Measurements from ENCODE around the gene ZNF718. TPM values are rescaled to one million over a fixed set of nuclear protein-coding genes. Genes with fewer than 3 reads are reported as not detected.
"Not testable (repeated sequence)": the region's sequence is repeated elsewhere in the genome, so short reads cannot be mapped to it uniquely, and the experiment has no call there.

The ZNF718 gene
- total RNA-seq, 1 donor from 2014 or later = 7.3 TPM

GRCh38 chr4:213189-213535 lies 88.9 kb downstream of the ZNF718 start:
- H3K4me3 Mint-ChIP-seq; intact Hi-C loops (cut with micrococcal nuclease); H3K4me1 Mint-ChIP-seq (ENCODE audit: low read depth); H3K36me3 Mint-ChIP-seq (ENCODE audit: low read depth); H3K27me3 Mint-ChIP-seq (ENCODE audit: insufficient read depth); DNase-seq (ENCODE audit: low spot score); H3K27ac Mint-ChIP-seq: not testable (repeated sequence)
- H3K9me3 Mint-ChIP-seq = peaks cover 61% of the 10 kb centered on the region

Other genes with a start within 250 kb of the ZNF718 start
- 2.4 and 4.0 TPM in 2 replicates for gene ZNF595, start 71.2 kb upstream of the ZNF718 start, total RNA-seq
- gene ZNF732, start 181.0 kb downstream of the ZNF718 start, total RNA-seq = not detected in 2 replicates
- 23.4 and 23.7 TPM in 2 replicates for gene ZNF141, start 213.3 kb downstream of the ZNF718 start, total RNA-seq